ENCODE results near the gene LOXHD1. TPM values are rescaled to one million over a fixed set of nuclear protein-coding genes. Genes with fewer than 3 reads are reported as not detected.

LOXHD1 gene
- total RNA-seq, 1 donor = not detected

GRCh38 chr18:46468426-46469180, 188.4 kb downstream of the LOXHD1 start:
- no peak overlapping the region for H3K4me3 ChIP-seq (ENCODE audit: low read depth, low read length)
- no peak for TF ChIP-seq CTCF (IDR thresholded peaks at IDR 0.05; ENCODE audit: insufficient read depth, low read length)

GRCh38 chr18:46466234-46467160, 190.5 kb downstream of the LOXHD1 start:
- H3K4me3 ChIP-seq (ENCODE audit: low read depth, low read length) = no peak overlapping the region
- DNase-seq (ENCODE audit: low read depth) = no peak
- no peak for TF ChIP-seq CTCF (IDR thresholded peaks at IDR 0.05; ENCODE audit: insufficient read depth, low read length)

More at GRCh38 chr18:46468426-46469180, 188.4 kb downstream of the LOXHD1 start:
- no peak for DNase-seq (ENCODE audit: low read depth)

- no peak for DNase-seq (ENCODE audit: low read depth)
- TF ChIP-seq CTCF (IDR thresholded peaks at IDR 0.05; ENCODE audit: insufficient read depth, low read length) = peak; percentile 19
- no peak overlapping the region for H3K4me3 ChIP-seq (ENCODE audit: low read depth, low read length)
Measured at GRCh38 chr18:46464926-46465655, 191.9 kb downstream of the LOXHD1 start.

- H3K4me3 ChIP-seq (ENCODE audit: low read depth, low read length) = no peak overlapping the region
- DNase-seq (ENCODE audit: low read depth) = no peak
- TF ChIP-seq CTCF (IDR thresholded peaks at IDR 0.05; ENCODE audit: insufficient read depth, low read length) = no peak
Measured at GRCh38 chr18:46462523-46462922, 194.5 kb downstream of the LOXHD1 start.

GRCh38 chr18:46461993-46462392, 195.0 kb downstream of the LOXHD1 start:
- TF ChIP-seq CTCF (IDR thresholded peaks at IDR 0.05; ENCODE audit: insufficient read depth, low read length) = no peak
- H3K4me3 ChIP-seq (ENCODE audit: low read depth, low read length) = no peak overlapping the region
- DNase-seq (ENCODE audit: low read depth) = no peak

GRCh38 chr18:46460754-46461153, 196.3 kb downstream of the LOXHD1 start:
- no peak overlapping the region for H3K4me3 ChIP-seq (ENCODE audit: low read depth, low read length)
- no peak for TF ChIP-seq CTCF (IDR thresholded peaks at IDR 0.05; ENCODE audit: insufficient read depth, low read length)
- no peak for DNase-seq (ENCODE audit: low read depth)
